ENCODE measurements around the gene KIF14.

DNA sequence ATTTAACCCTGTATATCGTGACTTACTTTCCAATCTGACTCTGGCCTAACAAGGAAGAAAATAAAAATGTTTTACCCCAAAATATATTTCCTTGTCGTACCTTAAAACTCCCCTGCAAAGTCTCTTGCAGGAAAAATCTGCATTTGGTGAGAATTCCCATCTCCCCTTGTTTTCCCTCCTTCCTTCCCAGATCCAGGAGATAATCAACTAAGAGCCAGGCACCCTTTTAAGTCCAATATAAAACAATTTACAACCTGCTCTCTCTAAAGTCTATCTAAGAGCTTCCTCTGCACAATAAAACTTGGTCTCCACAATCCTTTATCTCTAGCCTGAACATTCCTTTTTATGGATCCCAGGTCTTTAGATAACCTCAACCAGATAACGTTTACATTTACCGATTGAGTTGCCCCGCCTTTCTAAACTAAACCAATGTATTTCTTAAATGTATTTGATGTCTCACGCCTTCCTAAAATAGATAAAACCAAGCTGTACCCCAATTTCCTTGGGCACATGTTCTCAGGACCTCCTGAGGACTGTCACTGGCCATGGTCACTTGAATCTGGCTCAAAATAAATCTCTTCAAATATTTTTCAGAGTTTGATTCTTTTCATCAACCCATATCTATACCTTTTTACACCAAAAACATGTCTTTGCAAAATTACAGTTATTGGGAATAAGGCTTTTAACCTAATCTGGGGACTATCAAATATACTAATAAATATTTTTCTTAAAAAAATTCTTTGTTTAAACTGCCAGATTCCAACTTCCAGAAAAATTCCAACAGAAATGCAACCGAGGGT is 48.2 kb upstream of the KIF14 start:
- TF ChIP-seq POLR2A (IDR thresholded peaks at IDR 0.05; ENCODE audit: extremely low read depth, insufficient read length) (no peak), MYC (IDR thresholded peaks at IDR 0.05; ENCODE audit: low read depth, low read length) (no peak)
- TF ChIP-seq, protein P1, sequence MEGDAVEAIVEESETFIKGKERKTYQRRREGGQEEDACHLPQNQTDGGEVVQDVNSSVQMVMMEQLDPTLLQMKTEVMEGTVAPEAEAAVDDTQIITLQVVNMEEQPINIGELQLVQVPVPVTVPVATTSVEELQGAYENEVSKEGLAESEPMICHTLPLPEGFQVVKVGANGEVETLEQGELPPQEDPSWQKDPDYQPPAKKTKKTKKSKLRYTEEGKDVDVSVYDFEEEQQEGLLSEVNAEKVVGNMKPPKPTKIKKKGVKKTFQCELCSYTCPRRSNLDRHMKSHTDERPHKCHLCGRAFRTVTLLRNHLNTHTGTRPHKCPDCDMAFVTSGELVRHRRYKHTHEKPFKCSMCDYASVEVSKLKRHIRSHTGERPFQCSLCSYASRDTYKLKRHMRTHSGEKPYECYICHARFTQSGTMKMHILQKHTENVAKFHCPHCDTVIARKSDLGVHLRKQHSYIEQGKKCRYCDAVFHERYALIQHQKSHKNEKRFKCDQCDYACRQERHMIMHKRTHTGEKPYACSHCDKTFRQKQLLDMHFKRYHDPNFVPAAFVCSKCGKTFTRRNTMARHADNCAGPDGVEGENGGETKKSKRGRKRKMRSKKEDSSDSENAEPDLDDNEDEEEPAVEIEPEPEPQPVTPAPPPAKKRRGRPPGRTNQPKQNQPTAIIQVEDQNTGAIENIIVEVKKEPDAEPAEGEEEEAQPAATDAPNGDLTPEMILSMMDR (IDR thresholded peaks at IDR 0.05; ENCODE audit: low read depth, low read length) = no peak
- TF ChIP-seq, protein P2, sequence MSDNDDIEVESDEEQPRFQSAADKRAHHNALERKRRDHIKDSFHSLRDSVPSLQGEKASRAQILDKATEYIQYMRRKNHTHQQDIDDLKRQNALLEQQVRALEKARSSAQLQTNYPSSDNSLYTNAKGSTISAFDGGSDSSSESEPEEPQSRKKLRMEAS (IDR thresholded peaks at IDR 0.05; ENCODE audit: low read depth, low read length) = no peak
